ENCODE measurements around the gene OOSP3.
"Not testable (repeated sequence)": the region's sequence is repeated elsewhere in the genome, so short reads cannot be mapped to it uniquely, and the experiment has no call there.

Gene OOSP3, protein sequence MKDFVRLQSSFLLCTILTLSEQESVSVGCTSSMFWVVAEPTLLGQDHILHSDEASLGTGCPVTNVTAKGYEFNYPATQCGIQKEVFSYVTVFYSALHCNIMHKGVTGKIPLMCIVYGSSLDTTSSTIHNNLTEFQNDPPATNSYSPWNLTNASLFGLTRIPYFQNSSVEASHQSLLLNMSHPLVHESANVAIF

DNA sequence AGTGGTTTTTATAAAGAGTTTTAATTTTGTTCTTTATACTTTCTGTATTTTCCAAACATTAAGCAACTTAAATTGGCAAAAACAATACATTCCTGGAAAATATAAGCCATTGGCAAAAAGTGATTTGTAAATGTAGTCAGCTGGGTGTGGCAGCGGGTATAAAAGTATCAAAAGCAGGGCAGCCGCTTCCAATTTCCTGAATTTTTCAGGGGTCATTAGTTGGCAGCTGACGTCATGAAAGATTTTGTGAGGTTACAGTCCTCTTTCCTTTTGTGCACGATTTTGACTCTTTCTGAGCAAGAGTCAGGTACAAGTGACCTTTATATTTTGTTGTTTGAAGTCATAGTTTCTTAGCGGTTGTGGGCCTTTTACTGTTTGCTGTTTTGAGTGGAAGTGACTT is at the start of gene OOSP3:
OOSP3 (plus strand) TSS at position 208 of the 400 bp plus-strand sequence; CDS start at position 235, 27 bp downstream.
- DNase-seq (ENCODE audit: low read depth, low spot score) = no peak
- no peak within 1 kb of the TSS for H3K27ac ChIP-seq

DNA sequence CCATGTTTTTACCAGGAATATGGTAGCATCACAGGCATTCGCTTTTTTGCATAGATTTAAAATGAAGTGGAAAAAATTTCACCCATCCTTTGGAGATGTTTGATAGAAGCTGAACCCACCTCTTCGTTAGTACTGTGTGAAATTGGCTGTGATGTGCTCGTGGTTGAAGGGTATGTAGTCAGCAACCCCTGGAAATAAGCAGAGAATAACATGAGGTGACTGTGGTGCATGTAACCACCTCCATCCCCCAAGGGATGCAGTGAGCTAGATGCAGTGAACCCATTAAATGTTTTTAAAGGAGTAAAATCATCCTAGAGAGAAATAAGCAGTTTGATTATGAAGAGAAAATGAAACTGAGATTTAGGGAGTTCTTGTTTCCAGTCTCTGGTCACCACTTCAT is 49.2 kb upstream of the OOSP3 start:
- H3K27ac ChIP-seq = no peak overlapping the region
- DNase-seq (ENCODE audit: low read depth, low spot score) = no peak

DNA sequence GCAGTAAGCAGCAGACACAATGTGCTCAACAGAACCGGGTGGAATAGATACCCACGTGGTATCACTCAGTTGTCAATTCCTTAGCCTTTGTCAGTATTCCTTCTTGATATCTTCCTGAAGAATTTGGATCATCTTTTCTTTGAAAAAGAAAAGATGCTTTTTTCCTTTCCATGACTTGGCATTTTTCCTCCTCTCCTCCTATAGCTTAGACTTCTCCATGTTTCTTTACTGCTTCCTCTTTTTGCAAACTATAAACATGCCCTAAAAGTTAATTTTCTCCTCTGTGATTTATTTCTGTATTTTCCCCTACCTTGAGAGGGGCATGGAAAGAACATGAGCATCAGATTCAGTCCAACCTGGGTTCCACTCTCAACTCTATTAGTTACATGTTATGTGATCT is 45.0 kb upstream of the OOSP3 start:
- H3K27ac ChIP-seq = no peak overlapping the region
- no peak for DNase-seq (ENCODE audit: low read depth, low spot score)

DNA sequence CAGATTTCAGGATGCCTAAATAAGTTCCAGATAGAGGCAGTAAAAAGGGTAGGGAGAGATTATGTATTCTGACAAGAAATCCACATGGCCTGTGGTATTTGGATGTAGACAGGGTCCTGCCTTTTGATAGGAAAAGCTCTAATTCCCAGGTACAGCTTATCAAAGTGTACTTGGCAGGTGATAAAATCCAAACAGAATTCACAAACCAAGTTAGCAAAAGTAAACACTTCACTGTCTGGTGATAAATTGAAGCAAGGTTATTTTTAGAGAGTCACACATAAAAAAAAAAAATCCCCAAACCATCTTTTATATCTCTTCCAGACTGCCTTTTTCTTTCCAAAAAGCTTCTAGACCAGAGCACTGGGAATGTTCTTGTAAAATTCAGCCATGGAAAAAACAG is 39.0 kb upstream of the OOSP3 start:
- no peak for DNase-seq (ENCODE audit: low read depth, low spot score)
- no peak overlapping the region for H3K27ac ChIP-seq

DNA sequence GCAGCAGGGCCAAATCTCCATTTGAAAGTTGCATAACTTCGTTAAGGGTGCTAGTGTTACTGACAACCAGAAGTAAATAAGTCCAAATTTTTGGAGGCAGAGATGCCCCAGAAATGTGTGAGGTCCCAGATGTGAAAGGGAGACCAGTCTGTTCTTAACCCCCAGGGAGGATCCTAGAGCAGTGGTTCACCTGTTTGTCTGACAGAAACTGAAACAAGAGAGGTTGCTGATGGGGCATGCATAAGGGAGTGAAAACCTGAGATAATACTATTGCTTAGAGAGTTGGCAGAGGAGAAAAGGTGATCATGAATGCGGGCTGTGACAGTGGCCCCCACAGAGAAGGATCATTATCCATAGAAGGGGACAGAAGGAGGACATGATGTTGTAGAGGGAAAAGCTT is 37.1 kb upstream of the OOSP3 start:
- H3K27ac ChIP-seq = no peak overlapping the region
- DNase-seq (ENCODE audit: low read depth, low spot score) = no peak

DNA sequence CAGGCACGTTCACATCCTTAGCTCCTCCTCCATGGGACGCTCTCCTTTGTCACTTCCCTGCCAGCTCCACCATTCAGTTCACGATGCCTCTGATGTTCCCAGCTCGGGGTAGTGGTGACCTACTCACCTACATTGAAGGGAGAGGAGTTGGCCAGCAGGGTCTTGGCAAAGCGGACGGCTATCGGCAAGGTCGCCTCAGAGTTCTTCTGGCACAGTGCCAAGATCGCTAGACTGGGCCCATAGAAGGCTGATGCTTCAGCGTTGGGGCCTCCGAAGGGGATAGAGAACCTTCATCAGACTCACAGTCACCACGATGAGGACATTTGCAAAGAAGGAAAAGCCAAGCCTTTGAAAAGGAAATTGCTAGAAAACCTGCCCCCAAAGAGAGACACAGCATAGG is 36.3 kb upstream of the OOSP3 start:
- DNase-seq (ENCODE audit: low read depth, low spot score) = no peak

DNA sequence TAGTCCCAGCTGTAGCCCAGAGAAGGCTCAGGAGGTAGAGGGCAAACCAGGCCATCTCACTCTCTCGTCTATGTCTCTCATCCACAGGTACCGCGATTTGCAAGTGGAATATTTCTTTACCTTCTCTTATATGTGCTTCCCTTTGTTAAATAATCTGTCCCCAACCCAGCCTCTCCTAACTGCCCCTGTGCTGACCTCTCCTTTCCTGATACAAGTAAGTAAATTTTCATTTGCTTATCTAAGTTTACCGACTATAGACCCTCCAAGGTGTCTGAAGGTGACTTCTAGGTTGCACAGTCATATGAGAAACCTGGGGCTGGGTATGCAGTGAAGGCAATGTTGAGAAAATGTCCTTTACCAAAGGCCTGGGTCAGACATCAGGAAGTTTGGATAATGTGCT is 33.2 kb upstream of the OOSP3 start, which contains the start of gene CBLIF:
CBLIF (minus strand) TSS at position 101 of the 400 bp plus-strand sequence; CDS start at position 55, 46 bp downstream.
- no peak for DNase-seq (ENCODE audit: low read depth, low spot score)

More for the DNA sequence above, 36.3 kb upstream of the OOSP3 start:
- H3K27ac ChIP-seq = no peak overlapping the region

DNA sequence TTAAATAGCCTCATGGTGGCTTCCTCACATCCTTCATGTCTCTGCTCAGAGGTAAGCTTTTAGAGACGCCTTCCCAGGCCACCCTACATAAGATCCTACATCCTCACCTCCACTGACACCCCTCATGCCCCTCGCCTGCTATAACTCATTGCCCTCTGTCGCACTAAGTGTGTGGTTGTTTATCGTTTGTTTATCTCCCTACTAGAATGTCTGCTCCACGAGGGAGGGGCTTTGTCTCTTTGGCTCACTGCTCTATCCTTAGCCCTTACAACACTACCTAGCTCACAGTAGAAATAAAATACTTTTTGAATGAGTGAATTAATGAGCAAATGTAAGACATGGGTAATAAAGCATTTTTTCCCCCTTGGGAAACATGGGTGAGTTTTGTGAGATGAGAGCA is 32.0 kb upstream of the OOSP3 start:
- H3K27ac ChIP-seq = no peak overlapping the region
- DNase-seq (ENCODE audit: low read depth, low spot score) = no peak

More for the DNA sequence above, 33.2 kb upstream of the OOSP3 start, which contains the start of gene CBLIF:
- no peak within 1 kb of the TSS for H3K27ac ChIP-seq

DNA sequence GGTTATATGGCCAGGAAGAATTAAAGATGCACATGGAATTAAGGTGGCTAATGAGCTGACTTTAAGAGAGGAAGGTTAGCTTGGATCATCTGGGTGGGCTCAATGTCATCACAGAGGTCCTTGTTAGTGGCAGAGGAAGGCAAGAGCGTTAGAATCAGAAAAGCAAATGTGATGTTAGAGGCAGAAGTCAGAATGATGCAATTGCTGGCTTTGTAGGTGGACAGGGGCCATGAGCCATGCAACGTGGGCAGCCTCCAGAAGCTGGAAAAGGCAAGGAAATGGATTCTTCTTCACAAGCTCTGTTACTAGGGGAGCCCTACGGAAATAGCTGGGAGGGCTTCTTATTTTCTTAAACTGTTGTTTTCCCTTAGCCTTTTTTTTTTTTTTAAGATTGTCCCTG is 31.0 kb upstream of the OOSP3 start:
- H3K27ac ChIP-seq = no peak overlapping the region
- no peak for DNase-seq (ENCODE audit: low read depth, low spot score)

DNA sequence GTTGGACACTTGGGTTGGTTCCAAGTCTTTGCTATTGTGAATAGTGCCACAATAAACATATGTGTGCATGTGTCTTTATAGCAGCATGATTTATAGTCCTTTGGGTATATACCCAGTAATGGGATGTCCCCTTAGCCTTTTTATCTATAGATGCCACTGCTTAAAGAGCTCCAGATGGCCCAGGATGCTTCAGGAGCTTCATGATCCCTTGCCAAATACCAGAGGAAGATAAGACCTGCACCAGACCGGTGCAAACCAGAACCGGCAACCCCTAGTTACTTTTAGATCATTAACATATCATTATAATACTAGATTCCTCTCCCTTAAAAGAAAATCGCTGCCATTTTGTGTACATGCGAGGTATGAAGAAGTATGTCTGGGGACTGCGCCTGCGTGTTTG is 30.1 kb upstream of the OOSP3 start:
- not testable (repeated sequence) for H3K27ac ChIP-seq

DNA sequence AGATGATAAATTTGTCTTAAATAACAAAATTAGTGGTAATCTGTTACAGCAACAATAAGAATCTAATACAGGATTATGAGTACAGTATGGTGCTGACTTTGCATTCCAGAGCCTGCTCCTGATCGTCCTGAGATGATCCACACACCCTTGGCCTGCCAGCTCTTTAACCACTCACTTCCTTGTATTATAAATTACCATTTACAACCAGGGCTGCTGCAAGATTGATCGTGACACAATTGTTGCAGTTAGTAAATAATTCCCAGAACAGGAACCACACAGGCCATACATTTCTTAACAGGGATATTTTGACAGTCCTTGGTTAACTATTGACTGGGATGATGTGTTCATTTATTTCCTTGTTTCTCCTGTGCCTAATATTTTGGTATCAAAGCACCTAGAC is 29.5 kb upstream of the OOSP3 start:
- H3K27ac ChIP-seq = no peak overlapping the region
- no peak for DNase-seq (ENCODE audit: low read depth, low spot score)

More for the DNA sequence above, 30.1 kb upstream of the OOSP3 start:
- DNase-seq (ENCODE audit: low read depth, low spot score) = not testable (repeated sequence)

DNA sequence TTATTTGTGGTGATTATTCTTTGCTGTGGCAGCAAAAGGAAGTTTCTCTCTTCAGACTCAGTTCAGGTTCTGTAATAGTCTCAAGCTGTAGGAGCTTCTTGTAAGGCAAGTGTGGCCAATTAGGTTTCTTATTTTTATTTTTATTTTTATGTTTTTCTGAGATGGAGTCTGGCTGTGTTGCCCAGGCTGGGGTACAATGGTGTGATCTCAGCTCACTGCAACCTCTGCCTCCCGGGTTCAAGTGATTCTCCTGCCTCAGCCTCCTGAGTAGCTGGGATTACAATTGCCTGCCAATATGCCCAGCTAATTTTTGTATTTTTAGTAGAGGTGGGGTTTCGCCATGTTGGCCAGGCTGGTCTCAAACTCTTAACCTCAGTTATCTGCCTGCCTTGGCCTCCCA is 29.0 kb upstream of the OOSP3 start:
- DNase-seq (ENCODE audit: low read depth, low spot score); H3K27ac ChIP-seq: not testable (repeated sequence)

DNA sequence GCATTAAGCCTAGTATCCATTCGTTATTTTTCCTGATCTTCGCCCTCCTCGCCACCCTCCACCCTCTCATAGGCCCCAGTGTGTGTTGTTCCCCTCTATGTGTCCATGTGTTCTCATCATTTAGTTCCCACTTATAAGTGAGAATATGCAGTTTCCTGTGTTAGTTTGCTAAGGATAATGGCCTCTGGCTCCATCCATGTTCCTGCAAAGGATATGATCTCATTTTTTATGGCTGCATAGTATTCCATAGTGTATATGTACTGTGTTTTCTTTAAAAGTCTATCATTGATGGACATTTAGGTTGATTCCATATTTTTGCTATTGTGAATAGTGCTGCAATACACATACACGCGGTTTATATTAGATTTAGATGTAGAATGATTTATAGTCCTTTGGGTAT is 27.2 kb upstream of the OOSP3 start:
- not testable (repeated sequence) for H3K27ac ChIP-seq; DNase-seq (ENCODE audit: low read depth, low spot score)

DNA sequence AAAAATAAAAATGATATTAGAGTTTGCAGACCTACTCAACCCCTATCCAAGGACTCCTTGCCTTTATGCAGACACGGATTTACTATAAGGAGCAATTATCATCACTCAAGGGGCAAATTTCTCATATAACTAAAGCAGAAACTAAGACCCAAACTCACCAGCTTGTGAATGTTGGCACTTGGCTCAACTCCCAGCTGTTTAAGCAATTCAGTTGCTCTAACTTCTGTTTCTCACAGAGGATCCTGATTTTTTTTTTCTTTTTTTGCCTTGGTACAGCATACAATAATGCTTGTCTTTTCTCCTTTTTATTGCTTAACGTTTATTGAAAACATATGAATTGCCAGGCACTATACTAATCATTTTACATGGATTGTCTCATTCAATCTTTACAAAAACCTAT is 23.7 kb upstream of the OOSP3 start:
- H3K27ac ChIP-seq = no peak overlapping the region
- DNase-seq (ENCODE audit: low read depth, low spot score) = no peak

DNA sequence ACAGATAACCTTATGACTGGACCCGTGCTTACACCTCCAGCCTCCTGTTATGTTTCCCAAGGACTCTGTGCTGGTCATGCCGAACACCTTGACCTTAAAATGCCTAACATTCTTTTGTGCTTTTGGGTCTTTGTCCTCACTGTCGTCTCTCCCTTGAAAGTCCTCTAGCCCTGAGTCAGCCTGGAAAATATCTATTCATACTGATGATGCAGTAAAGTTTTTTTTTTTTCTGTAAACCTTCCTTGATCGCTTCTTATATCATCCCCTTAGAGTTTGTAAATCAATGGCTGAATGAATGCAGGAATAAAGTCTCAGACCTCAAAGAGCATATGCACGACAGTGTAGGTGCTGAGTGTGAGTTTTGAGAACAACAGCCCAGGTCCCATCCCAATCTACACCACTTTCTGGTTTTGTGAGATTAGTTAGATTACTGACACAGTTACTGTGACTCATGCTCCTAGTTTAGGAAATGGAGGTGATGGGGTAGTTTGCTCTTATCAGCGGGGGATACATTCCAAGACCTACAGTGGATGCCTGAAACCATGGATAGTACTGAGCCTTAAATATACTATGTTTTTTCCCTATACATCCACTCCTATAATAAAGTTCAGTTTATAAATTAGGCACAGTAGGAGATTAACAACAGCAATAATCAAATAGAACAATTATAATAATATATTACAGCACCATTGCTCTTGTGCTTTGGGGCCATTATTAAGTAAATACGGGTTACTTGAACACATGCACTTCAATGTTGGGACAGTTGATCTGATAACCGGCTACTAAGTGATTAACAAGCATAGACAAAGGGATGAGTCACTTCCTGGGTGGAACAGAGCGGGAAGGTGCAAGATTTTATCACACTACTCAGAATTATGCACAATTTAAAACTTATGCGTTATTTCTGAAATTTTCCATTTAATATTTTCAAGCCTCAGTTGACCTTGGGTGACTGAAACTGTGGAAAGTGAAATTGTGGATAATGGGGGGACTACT is 20.8 kb upstream of the OOSP3 start:
- DNase-seq (ENCODE audit: low read depth, low spot score) = peak; percentile 41
- peak overlapping the region; percentile 37 for H3K27ac ChIP-seq

DNA sequence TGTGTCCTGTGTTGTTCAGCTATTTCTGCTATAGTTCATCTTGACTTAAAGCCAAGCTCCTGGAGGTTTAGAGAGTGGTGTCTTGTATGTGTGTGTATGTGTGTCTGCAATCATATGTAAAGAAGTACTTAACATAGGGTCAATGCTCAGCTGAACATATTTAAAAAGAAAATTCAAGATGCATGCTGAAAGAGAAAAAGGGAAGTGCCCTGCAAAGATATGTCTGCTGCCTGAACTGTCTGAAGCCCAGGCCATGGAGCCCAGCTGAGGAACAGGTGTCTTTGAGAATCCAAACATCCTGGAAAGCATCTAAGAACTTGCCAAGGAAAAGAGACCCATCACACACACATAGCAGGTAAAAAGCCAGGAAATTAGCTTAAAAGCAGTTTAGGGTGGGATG is 18.9 kb upstream of the OOSP3 start:
- no peak for DNase-seq (ENCODE audit: low read depth, low spot score)
- H3K27ac ChIP-seq = no peak overlapping the region

DNA sequence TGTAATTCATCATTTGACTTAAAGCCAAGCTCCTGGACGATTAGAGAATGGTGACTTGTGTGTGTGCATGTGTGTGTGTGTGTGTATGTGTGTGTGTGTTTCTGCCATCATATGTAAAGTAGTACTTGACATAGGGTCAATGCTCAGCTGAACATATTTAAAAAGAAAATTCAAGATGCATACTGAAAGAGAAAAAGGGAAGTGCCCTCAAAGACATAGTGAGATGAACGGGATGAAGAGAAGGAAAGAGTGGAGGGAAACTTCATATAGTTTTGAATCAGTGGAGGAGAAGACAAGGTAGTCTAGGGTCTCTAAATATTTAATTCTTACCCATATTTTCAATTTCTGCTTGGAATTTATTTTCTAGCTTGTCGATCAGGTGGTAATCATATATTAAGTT is 16.3 kb upstream of the OOSP3 start:
- H3K27ac ChIP-seq = no peak overlapping the region
- no peak for DNase-seq (ENCODE audit: low read depth, low spot score)

DNA sequence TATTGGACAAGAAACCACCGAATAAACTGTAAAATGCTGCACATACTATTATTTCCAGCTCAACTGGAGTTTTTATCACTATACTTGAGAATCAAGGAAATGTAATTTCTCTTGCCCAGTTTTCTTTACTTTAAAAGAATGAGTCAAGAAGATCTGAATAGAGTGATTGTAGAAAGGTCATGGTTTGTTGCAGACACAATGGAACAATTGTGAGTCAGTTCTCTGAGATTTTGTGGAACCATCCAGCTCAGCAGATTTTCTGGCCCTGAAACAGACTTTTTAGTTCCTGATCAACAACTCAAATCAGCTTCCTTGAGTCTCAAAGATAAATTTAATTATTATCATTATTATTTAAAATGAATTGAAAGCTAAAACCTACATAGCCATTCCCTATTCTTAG is 13.6 kb upstream of the OOSP3 start:
- peak overlapping the region; percentile 68 for H3K27ac ChIP-seq
- peak; percentile 60 for DNase-seq (ENCODE audit: low read depth, low spot score)

DNA sequence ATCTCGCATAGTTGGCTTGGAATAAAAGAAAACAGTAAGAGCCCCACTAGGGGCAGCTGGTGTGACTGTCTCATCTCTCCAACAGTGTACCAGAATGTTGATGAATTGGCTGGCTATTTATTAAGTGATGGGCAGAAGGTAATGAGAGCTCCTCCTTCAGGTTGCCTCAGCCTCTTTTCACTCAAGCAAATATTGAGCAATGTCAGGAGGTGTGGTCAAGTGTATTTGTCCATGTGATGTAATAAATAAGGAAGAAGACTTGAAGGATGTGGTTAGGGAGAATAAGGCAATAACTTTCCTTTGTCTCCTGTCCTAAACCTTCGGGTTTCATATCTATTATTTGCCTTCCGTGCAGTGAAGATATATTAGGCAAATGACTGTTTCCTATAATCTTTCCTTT is 12.2 kb upstream of the OOSP3 start, which contains the start of gene TCN1:
TCN1 (minus strand) TSS at position 91 of the 400 bp plus-strand sequence; CDS start at position 74, 17 bp downstream.
- peak within 1 kb of the TSS; percentile 68 for H3K27ac ChIP-seq

DNA sequence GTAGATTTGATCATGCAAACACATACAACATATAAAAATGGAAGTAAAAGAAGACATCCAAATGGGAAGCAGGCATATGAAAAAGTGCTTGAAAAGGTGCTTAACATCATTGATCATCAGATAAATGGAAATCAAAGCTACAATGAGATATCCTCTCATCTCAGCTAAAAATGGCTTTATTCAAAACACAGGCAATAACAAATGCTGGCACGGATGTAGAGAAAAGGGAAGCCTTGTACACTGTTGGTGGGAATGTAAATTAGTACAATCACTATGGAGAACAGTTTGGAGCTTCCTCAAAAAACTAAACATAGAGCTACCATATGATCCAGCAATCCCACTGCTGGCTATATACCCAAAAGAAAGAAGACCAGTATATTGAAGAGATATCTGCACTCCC is 11.7 kb upstream of the OOSP3 start:
- DNase-seq (ENCODE audit: low read depth, low spot score) = no peak
- no peak overlapping the region for H3K27ac ChIP-seq

More for the DNA sequence above, 12.2 kb upstream of the OOSP3 start, which contains the start of gene TCN1:
- DNase-seq (ENCODE audit: low read depth, low spot score) = peak; percentile 83

DNA sequence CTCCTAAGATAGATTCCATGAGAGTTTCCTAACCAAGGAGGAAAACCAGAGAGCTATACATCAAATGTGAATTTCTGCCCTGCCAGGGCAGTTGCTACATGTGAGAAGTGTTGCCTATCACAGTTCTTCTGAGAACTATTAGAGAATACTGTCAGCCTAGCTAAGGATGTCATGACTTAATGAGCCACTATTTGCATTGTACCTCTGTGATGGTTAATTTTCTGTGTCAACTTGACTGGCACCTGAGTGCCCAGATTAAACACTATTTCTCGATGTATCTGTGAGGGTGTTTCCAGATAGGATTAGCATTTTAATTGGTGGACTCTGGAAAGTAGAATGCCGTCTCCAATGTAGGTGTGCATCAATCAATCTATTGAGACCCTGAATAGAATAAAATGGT is 10.6 kb upstream of the OOSP3 start:
- no peak overlapping the region for H3K27ac ChIP-seq
- no peak for DNase-seq (ENCODE audit: low read depth, low spot score)
